Measurements from ENCODE around the gene SEC23A.

Gene SEC23A

DNA sequence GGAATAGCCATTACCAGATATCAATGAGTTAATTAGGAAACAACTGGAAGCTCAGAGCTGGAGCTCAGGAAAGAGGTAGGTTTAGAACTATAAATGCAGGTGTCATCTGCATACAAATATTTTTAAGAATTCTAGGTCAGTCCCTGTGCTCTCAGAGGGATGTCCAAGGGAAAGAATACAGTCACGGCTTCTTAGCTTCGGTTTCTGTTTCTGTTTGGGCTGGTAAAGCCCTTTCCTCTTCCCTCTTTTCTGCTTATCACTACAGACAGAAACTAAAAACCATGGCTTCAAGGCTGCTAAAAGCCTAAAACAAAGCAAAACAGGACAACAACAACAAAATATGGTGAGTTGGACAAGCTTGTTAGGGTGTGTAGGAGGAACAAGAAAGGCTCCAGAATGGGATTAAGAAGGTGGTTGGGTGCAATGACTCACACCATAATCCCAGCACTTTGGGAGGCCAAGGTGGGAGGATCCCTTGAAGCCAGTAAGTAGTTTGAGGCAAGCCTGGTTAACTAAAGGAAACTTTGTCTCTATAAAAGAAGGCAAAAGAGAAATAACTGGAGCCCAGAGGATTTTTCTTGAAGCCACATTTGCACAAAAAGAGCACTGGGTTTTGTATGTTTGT is 113.0 kb downstream of the SEC23A start:
- no peak for DNase-seq (ENCODE audit: low read depth)

DNA sequence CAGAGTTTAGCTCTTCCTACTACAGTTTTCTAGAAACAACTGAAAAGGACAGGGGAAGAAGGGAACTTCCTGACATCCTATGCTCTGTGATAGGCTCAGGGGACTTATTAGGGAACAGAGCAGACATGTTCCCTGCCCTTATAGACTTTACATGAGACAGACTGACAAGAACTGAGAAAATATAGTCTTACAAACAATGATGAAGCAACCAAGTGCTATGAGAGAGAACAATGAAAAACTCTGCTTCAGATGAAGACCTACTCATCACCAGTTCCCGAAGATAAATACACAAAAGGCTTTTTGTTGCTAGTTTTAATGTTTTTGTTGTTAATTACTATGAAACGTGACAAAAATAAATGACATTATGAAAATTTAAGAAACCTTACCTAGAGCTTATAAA is 115.3 kb downstream of the SEC23A start:
- DNase-seq (ENCODE audit: low read depth) = no peak

DNA sequence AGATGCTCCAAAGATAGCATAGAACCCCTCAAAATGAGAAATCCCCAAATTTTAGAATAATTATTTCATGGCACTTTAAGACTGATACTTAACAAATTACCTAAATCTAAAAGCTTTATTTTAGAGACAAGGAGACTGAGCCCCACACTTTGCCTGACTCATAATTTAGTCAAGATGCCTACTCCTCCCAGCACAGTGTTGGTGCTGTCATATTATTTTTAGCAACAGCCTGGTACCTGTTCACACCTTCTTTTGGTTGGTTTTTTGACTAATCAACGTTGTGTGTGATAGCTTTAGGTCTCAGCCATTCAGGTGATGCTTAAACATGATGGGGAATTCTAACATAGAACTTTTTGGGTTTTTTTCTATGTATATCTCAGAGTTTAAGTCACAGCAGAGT is 120.2 kb downstream of the SEC23A start:
- no peak for DNase-seq (ENCODE audit: low read depth)

DNA sequence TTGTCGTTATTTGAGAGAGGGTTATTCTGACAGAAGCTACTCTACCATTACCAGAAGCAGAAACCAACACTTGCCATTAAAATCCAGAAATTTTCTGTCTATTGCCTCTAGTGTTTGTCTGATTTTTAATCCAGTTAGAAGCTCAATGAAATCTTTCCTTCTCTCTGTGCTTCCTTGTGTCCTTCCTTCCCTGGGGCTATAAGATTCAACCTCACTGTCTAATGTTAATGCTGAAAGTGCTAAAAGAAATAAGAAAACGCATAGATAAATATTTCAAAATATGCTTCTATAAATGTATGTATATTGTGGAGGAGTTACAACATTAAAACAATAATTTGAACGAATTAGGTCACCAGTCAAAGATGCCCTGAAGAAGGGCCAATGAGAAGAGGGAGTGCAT is 120.8 kb downstream of the SEC23A start:
- no peak for DNase-seq (ENCODE audit: low read depth)

All from fibroblast of gingiva (primary cell).